ENCODE measurements around the gene MRPS26. TPM values are rescaled to one million over a fixed set of nuclear protein-coding genes. Genes with fewer than 3 reads are reported as not detected.

The MRPS26 gene
- total and polyA plus RNA-seq, 10 of the 15 experiments (the other 5 are each of a cell fraction or from before 2014, with no cell fraction given): 3.9 to 95.3 (median 46.5) TPM

DNA sequence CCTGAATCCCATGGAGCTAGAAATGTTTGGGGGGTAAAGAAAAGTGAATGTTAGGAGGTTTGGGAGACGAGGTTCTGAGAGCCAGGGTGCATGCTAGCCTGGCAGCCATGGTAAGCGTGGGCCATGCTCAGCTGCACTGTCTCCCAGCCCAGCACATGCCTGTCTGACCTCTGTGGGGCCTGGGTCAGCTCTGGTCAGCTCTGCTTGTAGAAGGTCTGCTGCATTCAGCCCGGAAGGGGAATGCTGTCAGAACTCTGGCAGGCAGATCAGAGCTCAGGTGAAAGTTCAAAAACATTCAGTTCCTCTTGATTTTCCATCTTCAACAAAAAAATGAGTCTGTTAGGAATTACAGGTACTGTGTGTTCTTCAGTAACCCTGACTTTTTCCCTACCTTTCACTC is 8.2 kb upstream of the MRPS26 start (continued):
- no peak for TF ChIP-seq E2F8 (IDR thresholded peaks at IDR 0.05; ENCODE audit: low read depth, partially characterized antibody)
- TF ChIP-seq BRCA1 (IDR thresholded peaks at IDR 0.05; ENCODE audit: low read depth, low read length): no peak
- TF ChIP-seq SIX5 (IDR thresholded peaks at IDR 0.05; ENCODE audit: low read depth, low read length, severe bottlenecking): no peak

- intact Hi-C loops (cut with micrococcal nuclease; ENCODE audit: unreplicated experiment): no loop called here
- Histone ChIP-seq H3K9me3 (replicated peaks; ENCODE audit: control insufficient read depth, insufficient read depth, low read length) (no peaks in the 10 kb centered on the region), H3K4me2 (ENCODE audit: control insufficient read depth, insufficient read depth) (no peak overlapping the region), H3K4me1 (ENCODE audit: control insufficient read depth, insufficient read depth, low read length) (no peaks in the 10 kb centered on the region), H4K20me1 (ENCODE audit: control insufficient read depth, insufficient read depth) (no peaks in the 10 kb centered on the region; the same call in 1 of the 2 replicates), H3K36me3 (ENCODE audit: control insufficient read depth in 2 of 2, insufficient read depth in 2 of 2, low read length in 1 of 2) (peaks cover 18 to 21% of the 10 kb centered on the region in 2 experiments; a peak in 3 of 4 replicates), H3K9ac (ENCODE audit: control insufficient read depth, insufficient read depth, low read length) (no peak overlapping the region), H3K79me2 (ENCODE audit: control insufficient read depth, insufficient read depth, low read length) (no peaks in the 10 kb centered on the region), H2AFZ (ENCODE audit: control insufficient read depth, low read depth, low read length) (no peak overlapping the region), H3K27me3 (replicated peaks in 1 of 2; ENCODE audit: control insufficient read depth in 2 of 2, insufficient read depth in 2 of 2, low read length in 1 of 2) (no peaks in the 10 kb centered on the region), H3K4me3 (no peak overlapping the region), H3K27ac (ENCODE audit: control insufficient read depth, insufficient read depth) (no peak overlapping the region)
- 93% methylated on average over 5 of the region's 5 CpGs for WGBS (ENCODE audit: insufficient coverage, insufficient replicate concordance, low lambda C conversion rate, missing lambda C conversion rate)
- POLR2A ChIA-PET: interaction anchor here (0.5 kb wide), 1 partner anchor 855 kb away, joined by 4 read pairs; no protein-coding TSS in a partner anchor
- no TSS peak for BruUV-seq (replicated peaks)
- FAIRE-seq (no peak), ATAC-seq (no peak), DNase-seq (ENCODE audit: low read depth, low spot score) (no peak)
- in situ Hi-C loops (cut with MboI): no loop called here
- TF ChIP-seq, protein P1, sequence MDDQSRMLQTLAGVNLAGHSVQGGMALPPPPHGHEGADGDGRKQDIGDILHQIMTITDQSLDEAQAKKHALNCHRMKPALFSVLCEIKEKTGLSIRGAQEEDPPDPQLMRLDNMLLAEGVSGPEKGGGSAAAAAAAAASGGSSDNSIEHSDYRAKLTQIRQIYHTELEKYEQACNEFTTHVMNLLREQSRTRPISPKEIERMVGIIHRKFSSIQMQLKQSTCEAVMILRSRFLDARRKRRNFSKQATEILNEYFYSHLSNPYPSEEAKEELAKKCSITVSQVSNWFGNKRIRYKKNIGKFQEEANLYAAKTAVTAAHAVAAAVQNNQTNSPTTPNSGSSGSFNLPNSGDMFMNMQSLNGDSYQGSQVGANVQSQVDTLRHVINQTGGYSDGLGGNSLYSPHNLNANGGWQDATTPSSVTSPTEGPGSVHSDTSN (IDR thresholded peaks at IDR 0.05; ENCODE audit: insufficient replicate concordance, low read depth, low read length): no peak
- TF ChIP-seq NRF1 (conservative IDR thresholded peaks at IDR 0.05; ENCODE audit: low read depth, low read length) (no peak), SMAD5 (IDR thresholded peaks at IDR 0.05; ENCODE audit: low read depth) (no peak), ETV6 (conservative IDR thresholded peaks at IDR 0.05 in 1 of 2, IDR thresholded peaks at IDR 0.05 in 1 of 2; ENCODE audit: borderline replicate concordance in 1 of 2, low read depth in 1 of 2) (no peak), SREBF1 (IDR thresholded peaks at IDR 0.05; ENCODE audit: low read length) (no peak), IKZF1 (conservative IDR thresholded peaks at IDR 0.05) (no peak), MTA2 (IDR thresholded peaks at IDR 0.05; ENCODE audit: low read depth) (no peak), DPF2 (IDR thresholded peaks at IDR 0.05) (no peak), NFYB (IDR thresholded peaks at IDR 0.05; ENCODE audit: insufficient read depth, low read depth, low read length) (no peak), IRF3 (IDR thresholded peaks at IDR 0.05) (no peak)
- TF ChIP-seq, protein P2, sequence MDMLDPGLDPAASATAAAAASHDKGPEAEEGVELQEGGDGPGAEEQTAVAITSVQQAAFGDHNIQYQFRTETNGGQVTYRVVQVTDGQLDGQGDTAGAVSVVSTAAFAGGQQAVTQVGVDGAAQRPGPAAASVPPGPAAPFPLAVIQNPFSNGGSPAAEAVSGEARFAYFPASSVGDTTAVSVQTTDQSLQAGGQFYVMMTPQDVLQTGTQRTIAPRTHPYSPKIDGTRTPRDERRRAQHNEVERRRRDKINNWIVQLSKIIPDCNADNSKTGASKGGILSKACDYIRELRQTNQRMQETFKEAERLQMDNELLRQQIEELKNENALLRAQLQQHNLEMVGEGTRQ (IDR thresholded peaks at IDR 0.05; ENCODE audit: borderline replicate concordance, low read depth, low read length): no peak
- CTCF ChIA-PET: no interaction called here
- SMC1A ChIA-PET (ENCODE audit: uncharacterized antibody, unreplicated experiment): no interaction called here
- RAD21 ChIA-PET (ENCODE audit: unreplicated experiment): no interaction called here
Measured at GRCh38 chr20:3038454-3038853, 7.4 kb upstream of the MRPS26 start.

Data from GM12878 (cell line).